Hematopoietic multipotent progenitor cell treated with erythropoietin and hydrocortisone succinate and interleukin-3 and kit ligand, for 6 days (in vitro differentiated cells): ENCODE data around the gene CDC42EP1.
"Not testable (repeated sequence)": the region's sequence is repeated elsewhere in the genome, so short reads cannot be mapped to it uniquely, and the experiment has no call there.

ENCODE experiments used
- DNase-seq: peaks from one replicate; pipeline ENCODE4 v3.0.0-alpha.2; 2015

The CDC42EP1 gene

DNA sequence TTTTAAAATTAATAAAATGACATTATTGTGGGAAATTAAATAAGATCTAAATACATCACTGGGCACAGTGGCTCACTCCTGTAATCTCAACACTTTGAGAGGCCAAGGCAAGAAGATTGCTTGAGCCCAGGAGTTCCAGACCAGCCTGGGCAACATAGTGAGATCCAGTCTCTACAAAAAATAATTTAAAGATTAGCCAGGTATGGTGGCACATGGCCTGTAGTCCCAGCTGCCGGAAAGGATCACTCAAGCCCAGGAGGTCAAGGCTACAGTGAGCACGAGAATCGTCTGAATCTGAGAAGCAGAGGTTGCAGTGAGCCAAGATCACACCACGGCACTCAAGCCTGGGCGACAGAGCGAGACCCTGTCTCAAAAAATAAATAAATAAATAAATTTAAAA is 25.1 kb upstream of the CDC42EP1 start:
- DNase-seq = no peak

DNA sequence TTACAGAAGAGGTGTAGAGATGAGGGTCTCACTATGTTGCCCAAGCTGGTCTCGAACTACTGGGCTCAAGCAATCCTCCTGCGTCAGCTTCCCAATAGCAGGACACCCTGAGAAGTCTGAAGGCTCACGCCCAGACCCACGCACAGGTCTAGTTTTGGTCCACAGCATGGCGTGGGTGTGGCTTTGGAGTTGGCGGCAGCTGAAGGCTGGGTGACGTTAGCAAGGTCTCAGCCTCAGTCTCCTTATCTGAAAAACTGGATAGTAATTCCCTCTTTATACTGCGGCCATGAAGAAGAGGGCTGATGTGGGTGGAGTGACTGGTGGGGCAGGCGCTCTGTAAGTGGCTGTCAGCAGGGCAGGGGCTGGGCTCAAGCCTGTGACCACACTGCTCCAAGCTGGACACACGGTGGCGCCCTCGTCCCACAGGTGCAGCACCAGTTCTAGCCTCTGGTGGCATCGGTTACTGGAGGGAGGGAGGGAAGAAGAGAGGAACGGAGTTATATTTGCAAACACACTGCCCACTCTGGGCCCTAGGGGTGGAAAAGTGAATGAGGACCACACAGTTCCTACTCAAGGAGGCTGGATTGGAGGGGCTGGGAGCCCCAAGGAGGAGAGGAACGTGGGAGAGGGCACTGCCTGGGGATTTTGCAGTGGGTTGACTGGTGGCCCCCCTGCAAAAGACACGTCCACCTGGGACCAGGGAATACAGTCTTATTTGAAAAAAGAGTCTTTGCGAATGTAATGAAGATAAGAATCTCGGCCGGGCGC is 21.5 kb upstream of the CDC42EP1 start:
- peak; percentile 97 for DNase-seq

DNA sequence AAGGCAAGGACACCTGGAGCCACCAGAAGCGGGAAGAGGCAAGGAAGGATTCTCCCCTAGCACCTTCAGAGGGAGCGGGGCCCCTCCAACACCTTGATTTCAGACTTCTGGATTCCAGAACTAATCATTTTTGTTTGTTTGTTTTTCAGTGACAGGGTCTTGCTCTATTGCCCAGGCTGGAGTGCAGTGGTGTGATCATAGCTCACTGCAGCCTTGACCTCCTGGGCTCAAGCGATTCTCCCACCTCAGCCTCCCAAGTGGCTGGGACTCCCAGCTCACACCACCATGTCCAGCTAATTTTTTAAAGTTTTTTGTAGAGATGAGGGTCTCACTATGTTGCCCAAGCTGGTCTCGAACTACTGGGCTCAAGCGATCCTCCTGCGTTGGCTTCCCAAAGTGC is 20.5 kb upstream of the CDC42EP1 start:
- DNase-seq = not testable (repeated sequence)

DNA sequence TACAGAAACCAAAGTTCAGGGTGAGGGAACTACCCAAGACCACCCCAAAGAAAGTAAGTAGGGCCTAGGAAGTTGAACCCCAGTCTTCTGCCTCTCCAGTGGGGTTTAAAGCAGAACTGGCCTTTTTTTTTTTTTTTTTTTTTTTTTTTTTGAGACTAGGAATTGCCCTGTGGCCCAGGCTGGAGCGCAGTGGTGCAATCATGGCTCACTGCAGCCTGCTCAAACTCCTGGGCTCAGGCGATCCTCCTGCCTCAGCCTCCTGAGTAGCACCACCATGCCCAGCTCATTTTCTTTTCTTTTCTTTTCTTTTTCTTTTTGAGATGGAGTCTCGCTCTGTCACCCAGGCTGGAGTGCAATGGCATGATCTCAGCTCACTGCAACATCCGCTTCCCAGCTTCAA is 17.9 kb upstream of the CDC42EP1 start:
- not testable (repeated sequence) for DNase-seq

DNA sequence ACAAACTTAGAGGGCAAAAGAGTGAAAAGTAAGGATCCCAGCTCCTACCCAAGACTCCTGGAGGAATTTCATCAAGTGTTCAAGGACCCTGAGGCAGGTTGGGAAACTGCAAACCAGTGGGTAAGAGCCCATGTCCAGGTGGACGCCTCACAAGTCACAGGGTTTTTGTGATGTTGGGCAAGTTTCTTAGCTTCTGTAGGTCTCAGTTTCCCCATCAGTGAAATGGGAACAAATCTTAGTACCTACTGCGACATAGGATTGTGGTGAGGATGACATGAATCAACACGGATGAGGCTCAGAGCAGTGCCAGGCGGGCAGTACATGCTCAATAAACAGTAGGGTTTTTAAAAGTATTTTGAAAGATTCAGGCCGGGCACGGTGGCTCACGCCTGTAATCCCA is 17.3 kb upstream of the CDC42EP1 start:
- no peak for DNase-seq

DNA sequence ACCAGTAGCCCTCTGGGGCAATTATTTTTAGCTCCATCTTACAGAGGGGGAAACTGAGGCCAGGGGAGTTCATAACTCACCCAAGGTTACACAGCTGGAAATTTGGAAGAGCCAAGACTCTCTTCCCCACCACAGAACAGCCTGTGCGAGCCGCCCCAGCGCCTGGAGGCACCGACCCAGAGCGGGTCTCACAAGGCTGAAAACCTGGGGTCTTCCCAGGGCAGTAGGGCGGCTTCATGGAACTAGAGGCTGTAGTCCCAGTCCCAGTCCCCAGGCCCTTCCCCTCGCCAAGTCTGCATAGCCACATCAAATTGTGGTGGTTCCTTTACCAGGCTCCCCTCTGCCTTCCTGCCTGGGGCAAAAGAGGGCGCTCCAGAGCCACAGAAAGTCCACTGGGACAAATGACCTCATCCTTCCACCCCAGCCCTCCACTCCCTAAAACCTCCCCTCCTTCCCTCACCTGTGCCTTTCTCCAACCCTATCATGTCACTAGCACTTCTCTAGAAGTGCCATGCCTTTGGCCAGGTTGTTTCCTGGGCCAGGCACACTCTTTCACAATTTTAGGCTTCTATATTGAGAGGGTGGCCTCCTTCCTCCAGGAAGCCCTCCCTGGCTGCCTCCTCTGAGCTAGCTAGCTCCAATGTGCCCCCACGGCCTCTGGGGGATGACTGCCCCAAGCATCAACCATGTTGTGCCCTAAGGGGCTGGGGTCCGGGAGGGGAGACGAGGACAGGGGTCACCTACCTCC is 15.2 kb upstream of the CDC42EP1 start:
- DNase-seq = peak; percentile 73

DNA sequence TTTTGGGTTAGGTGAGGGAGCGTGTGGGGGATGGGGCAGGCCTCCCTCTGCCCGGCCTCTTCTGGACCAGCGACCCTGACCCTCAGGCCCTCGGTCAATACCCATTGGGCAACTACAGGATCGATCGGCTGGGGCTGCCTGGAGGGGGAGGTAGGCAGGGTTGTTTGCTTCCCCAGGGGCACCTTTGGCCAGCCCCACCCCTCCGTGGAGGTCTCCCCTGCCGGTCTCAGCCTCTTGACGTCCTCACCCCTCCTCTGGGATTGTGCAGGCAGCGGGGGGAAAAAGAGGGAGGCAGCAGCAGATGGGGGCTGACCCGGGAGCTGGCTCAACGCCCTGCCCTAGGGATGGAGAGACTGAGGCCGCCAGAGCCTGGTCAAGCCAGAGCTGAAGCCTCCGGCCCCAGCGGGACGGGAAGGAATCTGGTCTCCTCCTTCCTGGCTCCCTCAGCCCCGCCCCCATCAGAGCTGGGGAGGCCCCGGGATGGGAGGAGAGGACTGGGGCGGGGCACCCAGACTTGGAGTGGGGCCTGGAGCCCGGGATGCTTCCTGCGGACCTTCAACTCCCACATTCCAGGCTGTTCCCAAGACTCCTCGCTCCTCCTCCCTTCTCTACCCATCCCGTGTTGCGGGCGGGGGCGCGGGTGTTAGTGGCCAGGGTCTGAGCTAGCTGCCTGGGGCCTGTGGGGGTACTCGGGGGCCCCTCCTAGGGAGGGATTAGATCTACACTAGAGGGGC is 14.4 kb upstream of the CDC42EP1 start:
- DNase-seq = no peak

DNA sequence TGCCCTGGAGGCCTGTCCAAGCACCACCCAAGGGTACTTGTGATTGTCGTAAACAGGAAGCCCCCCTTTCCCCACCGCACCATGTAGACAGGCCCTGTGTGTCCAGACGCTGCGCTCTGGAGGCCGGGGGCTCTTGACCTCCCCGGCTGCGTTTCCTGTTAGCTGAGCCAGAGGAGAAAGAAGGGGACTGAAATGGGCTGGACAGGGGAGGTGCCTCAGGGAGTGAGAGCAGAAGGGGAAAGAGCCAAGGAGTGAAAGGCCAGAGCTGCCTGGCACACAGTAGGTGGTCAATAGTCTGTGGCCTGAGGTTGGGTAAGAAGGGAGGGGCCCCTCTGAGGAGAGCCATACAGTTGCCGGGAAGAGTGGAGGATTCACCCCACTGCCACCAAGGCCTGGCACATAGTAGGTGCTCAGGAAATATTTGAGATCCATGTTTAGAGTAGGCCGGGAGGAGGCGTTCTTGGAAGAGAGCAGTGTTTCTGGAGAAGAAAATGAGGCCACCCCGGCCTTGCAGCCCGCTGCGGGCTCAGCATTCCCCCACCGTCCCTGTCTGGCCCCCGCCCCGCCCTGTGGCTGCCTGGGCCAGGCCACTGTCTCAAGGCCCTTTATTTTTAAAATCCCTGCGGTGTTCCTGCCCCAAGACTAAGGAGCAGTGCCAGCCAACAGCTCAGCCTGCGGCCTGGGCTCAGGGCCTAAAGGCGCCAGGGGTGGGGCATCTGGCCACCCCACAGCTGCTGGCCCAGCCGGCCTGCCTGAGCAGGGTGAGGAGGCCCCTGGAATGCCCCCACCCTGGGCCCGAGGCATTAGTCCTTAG is 13.6 kb upstream of the CDC42EP1 start:
- no peak for DNase-seq

DNA sequence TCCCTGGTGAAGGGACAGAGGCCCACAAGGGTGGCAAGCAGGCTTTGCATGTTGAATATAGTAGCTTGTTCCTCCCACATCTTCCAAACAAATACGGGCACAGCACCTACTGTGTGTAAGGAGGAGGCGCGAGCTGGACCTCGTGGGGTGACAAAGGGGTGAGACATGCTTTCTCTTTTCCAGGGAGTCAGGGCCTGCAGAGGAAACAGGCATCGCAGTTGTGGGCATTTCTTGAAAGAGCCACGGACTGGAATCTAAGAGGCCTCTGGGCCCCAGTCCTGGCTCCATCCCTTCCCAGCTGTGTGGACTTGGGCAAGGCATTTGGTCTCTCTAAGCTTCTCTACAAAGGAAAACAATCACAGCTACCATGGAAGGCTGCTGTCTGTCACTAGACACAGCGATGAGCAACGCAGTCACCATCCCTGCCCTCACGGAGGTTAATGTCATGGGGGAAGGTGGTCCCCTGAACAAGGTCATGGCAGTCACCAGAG is 13.0 kb upstream of the CDC42EP1 start:
- no peak for DNase-seq

DNA sequence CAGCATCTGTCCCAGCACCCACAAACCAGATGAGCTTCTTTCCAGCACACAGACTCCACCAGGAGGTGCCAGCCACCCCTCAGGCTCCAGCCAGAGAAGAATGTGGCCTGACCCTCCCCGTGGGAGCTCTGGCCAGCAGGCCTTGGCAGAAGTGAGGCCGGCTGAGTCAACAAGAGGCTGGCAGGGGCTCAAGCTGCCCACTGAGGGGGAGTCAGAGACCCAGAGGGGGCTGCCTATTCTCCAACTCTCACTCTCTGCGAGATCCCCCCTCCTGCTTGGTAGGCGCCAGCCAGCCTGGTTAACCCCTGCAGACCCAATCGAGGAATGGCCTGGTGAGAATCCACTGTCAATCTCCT is 10.6 kb upstream of the CDC42EP1 start:
- DNase-seq = no peak

DNA sequence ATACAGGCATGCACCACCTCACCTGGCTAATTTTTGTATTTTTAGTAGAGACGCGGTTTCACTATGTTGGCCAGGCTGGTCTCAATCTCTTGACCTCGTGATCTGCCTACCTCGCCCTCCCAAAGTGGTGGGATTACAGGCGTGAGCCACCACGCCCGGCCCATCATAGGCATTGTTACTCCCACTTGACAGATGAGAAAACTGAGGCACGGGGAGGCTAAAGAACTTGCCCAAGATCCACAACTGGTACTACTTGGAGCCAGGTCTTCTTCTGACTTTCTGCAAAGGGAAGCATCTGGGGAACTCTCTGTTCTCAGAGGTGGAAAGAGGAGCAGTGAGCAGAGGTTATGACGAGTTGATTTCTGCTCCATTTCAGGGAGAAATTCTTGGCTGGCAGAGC is 9.4 kb upstream of the CDC42EP1 start:
- DNase-seq = not testable (repeated sequence)

DNA sequence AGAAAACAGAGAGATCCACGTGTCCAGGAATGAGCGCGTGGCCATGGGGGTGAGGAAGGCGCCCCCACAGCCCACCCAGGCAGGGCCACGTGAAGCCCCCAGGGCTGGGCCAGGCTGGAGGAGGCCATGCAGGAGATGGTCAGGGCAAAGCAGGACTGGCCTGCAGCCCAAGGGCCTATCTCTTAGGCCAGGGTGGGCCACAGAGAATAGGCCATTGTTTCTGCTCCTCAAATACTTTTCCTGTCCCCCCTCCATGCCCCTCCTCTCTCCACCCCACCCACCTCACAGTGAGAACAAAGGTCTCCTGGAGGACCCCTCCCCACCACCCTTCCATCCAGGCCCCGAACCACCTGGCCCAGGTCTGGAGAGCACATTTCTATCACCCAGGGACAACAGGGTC is 8.3 kb upstream of the CDC42EP1 start:
- DNase-seq = no peak

DNA sequence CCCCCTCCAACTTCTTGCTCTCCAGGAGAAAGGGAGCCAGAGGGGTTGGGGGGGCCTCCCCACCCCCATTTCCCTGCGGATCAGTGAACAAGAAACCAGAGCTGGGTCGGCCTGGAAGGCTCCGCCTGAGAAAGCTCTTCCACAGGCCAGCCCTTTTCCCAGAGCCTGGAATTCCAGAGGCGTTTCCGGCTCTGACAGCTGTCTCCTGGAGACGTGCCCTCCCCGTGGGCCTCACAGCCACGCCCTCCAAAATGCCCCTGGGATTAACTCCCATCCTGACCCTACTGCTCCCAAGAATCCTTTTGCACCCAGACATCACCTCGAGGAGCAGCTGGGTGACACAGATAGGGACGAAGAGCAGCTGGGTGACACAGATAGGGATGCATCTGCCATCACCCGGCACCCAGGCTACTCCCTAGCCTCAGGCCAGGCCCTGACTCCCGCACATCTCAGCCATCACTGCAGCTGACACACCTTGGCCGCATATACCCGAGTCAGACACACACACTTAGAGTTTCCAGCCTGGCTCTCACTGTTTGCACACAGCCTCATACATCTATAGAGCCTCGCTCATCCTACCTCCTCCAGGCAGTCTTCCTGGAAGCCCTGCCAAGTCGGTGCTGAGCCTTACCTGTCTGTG is 7.6 kb upstream of the CDC42EP1 start:
- no peak for DNase-seq

DNA sequence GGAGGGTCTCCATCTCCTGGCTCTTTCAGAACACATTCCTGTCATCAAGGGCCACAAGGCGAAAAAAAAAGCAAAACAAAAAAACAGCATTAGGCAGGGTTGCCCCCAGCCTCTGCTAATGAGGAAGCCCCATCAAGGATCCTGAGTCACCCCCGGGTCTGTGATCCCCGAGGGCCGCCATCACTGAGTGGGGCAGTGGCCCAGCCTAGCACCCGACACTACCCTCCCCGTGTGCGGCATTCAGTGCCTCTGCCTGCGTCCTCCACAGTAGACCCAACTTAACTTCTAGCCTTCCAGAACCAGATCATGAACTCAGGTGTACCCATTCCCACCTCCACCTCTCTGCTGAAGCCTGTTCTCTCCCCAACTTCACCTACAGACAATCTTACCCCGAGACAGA is 6.6 kb upstream of the CDC42EP1 start:
- DNase-seq = no peak

DNA sequence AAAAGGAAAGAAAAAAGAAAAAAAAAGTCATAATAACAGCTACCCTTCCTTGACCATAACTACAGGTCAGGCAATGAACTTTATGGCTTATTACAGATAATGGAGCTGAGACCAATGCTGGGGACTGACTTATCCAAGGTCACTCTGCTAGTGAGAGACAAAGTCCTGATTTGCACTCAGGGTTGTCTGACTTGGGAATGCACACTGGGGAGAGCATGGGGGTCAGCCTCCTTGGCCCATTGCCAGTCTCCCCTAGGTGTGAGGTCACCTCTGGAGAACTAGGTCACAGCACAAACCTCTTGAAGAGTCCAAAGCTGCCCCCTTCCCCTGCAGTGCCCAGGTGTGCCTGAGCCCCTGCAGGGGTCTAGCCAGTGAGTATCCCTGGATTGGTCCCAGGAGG is 5.3 kb upstream of the CDC42EP1 start:
- DNase-seq = no peak

DNA sequence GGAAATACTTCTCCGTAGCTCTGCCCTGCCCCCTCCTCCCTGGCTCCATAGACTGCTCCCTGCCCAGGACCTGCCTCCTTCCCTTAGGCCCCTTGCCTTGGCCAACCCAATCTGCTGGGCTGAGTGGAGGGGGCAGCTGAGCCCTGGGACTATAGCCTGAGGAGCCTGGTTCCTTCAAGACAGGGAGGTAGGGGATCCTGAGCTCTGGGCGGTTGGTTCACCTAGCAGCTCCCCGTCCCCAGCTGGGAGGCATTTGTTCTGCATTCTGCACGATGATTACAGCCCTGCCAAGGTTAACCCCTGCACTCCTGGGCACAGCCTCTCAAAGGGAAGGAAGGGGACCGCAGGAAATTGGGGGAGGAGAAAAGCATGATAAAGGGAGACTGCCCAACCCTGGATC is 3.6 kb upstream of the CDC42EP1 start:
- DNase-seq = no peak

DNA sequence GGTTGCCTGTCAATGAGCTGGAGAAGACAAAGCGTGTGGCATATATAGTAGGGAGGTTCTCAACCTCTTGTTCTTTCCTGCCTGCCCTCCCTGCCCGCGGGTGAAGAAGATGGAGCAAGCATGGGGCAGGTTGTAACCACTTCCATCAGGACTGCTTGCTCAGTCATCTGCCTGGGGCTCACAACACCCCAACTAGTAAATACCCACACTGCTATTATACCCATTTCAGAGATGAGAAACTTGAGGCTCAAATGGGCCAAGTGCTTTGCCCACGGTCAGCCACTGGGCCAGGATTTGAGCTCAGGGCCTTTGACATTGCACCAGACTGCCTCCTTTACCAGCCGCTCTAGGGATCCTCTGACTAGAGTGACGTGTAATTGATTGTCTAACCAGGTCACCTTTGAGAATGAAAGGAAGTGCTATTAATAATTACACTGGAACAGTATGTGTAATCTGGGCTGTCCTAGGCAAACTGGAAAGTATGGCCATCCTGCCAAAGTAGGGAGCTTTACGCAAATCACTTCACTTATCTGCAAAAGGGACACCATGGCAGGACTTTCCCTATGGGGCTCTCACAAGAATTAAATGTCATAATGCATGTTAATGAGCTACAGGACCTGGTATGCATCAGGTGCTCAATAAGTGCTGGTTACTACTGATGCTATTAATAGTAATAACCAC is 2.8 kb upstream of the CDC42EP1 start:
- no peak for DNase-seq

DNA sequence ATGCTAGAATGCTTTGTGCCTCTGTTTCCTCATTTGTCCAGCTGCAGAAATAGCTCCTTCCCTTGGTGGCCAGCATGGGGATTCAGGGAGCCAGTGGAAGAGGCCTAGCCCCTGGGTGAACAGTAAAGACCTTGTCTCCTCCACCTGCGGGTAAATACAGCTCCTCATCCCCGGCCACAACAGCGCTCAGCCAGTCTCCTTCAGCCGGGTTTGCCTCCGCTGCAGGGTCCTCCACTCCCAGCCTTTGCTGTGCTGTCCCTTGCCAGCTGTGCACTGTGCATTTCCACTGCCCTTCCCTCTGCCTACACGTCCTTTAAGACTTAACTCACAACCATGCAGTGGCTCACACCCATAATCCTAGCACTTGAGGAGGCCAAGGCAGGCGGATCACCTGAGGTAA is 1.5 kb upstream of the CDC42EP1 start:
- DNase-seq = no peak

DNA sequence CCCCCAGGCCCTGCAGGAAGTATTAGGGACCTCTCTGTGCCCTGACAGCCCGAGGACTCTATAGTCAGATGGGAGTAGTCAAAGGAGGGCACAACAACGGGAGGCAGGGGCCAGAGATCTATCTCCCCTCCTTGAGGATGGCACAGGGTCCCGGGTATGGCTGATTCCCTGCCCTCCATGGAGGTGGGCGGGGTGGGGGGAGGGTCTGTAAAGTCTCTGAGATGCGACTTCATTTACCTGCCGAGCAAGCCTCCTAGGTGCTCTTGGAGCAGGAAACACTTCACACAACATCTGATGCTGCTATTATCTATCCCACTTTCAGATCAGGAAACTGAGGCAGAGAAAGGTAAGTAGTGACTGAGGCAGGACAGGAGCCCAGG is 769 bp upstream of the CDC42EP1 start:
- no peak for DNase-seq

DNA sequence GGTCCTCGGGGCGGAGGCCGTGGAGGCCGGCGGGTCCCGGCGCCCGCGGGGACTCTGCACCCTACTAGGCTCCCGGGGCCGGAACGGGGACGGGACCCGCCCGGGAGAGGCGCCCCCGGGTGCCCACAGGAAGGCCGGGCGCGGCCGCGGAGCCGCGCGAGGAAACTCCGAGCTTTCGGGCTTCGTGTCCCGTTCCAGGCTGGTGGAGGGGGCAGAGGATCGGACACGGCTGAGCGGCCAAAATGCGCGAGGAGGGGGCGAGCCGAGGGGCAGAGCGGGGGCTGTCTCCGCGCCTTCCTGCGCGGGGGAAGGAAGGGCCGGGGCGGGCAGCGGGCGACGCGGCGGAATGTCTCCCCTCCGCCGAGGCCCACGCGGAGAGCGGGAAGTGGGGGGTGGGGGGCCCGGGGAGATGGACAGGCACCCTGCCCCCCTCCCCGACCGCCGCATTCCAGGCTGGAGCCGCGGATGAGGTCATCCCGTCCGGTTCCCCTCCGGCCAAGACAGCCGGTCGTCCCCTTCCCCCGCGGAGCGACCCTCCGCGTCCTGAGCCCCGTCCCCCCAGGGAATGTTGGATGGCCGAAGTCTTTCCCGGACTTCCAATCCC is 430 bp downstream of the CDC42EP1 start:
- DNase-seq = no peak
